Fibroblast of skin of left biceps (primary cell): ENCODE results near the gene FGFRL1.
"Not testable (repeated sequence)": the region's sequence is repeated elsewhere in the genome, so short reads cannot be mapped to it uniquely, and the experiment has no call there.

Experiments
- DNase-seq, 2 experiments: peaks; one replicate each; pipeline ENCODE4 v3.0.0-alpha.2; 2013; ENCODE audit warnings: low read depth in 2 of 2

Gene FGFRL1

DNA sequence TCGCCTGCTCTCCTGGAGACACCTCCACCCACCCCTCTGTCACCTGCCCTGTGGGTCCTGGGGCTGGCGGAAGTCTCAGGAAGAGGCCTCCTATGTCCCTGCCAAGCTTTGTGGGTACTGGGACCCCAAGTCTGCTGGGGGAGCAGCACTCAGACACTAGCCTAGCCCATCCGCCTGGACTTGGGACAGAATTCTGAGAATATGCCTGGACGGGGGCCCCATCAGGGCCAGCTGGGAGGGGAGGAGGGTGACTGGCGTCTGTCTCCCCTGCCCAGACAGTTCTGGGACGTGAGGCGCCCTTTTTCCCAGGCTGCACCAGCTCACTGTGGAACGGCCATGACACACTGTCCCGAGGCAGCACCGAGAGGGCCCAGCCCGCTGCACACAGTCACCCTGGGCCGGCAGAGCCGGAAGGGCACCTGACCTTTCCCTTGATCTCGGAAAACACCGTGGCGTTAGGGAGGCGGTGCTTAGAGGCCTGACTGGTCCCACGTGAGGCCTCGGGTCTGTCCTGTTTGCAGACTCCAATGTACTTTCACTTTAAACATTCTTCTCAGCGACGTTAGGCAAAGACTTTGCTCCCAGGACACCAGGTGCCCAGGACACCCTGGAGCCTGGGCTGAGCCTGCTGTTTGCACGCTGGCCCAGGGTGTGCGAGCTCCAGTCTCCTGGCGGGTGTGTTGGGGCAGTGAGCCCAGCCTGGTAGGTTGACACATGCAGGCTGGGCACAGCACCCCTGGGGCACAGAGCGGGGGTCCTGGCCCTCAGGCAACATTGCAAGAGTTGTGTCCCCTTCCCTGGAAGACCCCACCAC lies 18.9 kb upstream of the FGFRL1 start:
- no peak for DNase-seq

DNA sequence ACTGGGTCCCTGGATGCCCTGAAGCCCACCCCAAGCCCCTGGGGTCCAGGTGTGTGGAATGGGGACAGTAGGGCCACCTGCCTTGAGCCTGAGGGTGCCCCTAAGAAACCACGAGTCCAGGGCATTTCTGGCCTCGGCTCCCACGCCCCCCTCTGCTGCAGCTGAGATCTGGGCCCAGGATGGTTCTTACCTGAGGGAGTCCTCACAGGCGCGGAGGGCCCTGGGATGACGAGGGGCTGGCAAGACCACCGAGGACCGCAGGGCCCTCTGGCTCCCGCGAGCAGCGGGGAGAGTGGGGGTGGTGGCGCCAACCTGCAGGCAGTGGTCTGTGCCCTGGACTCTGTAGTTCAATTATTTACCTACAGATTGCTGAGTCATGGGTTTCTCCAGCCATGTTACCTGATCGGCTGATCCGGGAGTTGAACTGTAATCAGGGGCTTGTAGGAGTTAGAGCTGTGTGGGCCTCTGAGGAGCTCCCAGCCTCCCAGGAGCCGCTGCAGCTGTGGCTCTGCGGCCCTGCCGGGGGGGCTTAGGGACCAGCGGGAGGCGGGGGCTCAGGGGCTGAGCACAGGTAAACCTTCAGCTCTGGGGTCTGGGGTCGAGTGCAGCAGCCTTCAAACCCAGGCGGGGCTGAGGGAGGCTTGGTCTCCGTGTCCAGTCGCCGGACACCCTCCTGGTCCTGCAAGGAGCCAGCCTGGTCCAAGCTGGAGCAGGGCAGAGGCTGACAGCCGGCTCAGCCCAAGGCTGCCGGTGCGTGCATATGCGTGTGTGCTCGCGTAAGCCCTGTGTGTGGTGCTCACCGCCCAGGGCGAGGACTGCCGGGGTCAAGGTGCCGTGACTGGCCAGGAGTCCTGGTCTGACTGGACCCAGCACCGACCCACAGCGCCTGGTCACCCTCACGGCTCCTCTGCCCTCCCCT lies 18.1 kb upstream of the FGFRL1 start, which contains the start of gene SLC26A1:
TSS of gene SLC26A1 (minus strand) at position 294 of the 919 bp plus-strand sequence. CDS start 1,701 bp downstream, outside the sequence.
- DNase-seq, result no peak

DNA sequence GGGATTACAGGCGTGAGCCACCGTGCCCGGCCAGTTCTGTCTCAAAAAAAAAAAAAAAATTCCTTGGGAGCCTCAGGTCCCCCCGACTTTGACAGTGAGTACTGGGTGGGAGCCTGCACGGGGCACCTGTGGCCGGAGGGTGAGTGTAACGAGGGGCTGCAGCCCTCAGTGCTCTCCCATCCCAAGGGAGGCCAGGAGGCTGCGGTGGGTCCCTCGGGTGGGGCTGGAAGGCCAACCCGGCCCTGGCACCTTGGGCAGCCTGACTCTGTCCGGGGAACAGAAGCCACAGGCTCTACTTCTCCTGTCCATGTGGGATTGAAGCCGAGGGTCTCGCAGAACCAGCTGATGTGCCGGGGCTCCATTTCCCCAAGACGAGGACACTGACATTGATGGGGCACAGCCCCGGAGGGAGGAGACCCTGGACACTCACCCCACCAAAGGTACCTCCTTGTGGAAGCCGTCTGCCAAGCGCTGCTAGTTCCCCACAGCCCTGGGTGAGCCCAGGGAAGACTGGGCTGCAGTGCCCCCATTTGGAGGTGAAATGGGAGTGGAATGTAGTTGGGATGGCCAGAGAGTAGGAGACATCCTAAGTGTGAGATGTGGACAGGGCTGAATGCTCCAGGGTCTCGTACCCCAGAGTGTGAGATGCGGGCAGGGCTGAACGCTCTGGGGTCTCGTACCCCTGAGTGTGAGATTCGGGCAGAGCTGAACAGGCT lies 16.0 kb upstream of the FGFRL1 start:
- DNase-seq, result no peak

DNA sequence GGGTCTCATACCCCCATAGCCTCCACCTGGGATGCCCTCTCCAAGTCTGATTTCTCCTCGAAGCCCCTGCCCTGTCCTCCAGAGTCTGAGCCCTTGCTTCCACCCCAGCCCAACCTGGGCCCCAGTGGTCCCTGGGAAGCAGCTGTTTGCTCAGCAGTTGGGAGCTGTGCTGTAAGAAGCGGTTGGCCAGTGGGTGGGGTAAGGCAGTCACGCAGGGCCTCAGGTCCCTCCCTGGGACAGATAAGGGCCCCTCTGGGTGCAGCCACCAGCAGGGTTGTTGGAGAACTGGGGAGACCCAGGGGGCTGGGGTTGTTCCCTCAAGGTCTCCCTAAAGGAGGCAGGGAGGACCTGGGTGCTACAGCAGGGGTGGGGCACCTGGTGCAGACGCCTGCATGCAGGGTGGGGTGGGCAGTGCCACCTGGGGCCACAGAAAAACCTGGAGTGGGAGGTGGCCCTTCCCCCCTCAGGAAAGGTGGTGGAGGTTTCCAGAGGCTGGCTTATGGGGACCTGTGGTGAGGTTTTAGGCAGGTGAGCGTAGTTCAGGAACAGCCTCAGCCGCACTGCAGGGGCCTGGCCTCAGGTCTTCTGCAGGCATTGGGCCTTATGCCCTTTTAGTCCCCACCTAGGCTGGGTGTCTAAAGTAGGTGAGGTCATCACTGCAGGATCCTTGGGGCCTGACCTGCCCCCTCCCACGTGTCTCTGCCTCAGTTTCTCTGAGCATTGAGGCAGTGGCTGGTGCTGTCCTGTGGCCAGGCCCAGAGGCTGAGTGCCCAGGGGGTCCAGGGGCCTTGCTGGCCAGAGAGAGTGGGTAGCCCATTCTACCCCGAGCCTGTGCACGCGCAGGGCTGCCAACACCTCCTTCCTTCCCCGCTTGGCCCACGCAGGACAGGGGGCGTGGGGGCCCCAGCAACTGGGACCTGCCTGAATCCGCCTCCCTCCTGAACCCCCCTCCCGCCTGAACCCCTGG lies 15.1 kb upstream of the FGFRL1 start:
- DNase-seq, result no peak

DNA sequence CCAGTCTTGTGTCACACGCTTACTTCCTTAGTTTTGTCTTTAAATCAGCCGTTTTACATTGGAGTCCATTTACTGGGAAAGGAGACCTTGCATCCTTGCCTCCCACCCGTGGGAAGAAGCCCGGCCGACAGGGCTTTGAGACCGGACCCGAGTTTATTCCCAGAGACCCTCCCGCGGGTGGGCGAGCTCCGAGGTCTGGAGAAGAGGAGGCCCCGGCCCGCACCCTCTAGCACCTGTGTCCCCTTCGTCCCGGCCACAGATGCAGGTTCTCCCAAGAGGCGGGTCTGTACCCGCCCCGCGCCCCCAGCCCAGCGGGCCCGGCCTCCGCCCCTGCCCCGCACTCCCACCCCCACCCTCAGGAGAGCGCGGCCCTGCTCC lies 14.4 kb upstream of the FGFRL1 start:
- DNase-seq, result no peak

DNA sequence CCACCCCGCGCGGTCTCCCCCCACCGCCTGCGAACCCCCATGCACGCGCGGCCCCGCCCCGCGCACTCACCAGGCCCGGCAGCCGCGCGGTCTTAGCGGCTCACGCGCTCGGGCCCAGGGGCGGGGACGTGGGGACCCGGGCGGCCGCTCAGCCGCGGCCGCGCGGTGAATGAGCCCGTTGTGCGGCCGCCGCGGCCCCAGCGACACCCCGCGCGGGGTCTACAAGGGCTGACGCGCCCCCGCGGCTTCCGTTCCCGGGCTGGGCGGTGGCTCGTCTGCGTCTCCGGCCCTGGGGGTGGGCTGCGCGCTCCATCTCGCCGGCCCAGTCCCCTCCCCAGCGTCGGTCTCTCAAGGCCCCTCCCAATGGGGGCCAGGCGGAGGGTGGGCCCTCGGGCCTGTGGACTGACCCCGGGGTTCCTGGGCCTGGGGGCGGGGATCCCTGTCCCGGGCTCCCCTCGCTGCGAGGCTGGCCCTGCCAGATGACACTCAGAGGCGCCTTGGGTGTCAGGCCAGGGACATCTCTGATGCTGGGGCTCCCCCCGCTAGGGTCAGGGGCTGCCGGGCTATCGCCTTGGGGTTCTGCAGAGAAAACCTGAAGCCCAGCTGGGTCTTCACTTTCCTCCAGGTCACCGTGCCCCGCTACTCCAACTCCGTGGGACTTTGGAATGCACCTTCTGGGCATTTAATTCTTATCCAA lies 13.9 kb upstream of the FGFRL1 start:
- no peak for DNase-seq

DNA sequence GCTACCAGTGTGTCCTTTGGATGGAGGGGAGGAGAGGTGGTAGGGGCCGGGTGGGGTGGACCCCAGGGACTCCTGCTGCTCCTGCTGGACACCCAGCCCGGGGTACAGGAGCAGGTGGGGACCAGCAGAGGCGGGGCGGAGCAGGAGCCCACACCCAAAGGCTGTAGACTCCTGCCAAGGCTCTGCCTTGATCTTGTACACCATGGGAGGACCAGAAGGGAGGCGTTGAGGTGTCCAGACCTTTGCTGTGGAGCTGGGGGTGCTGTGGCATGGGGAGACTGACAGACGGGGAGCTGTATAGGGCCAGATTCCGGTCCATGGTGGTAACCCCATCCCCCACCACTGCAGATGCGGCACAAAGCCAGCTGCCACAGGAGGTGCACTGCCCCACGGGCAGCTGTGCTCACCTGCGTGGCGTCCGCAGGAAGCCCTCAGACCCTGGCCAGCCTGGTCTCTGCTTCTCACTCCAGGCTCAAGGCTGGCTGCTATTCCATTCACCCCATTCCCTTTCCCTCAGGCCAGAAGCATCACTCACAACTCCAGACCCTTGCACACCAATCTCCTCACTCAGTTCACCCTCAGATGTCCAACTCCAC lies 13.2 kb upstream of the FGFRL1 start:
- no peak for DNase-seq

DNA sequence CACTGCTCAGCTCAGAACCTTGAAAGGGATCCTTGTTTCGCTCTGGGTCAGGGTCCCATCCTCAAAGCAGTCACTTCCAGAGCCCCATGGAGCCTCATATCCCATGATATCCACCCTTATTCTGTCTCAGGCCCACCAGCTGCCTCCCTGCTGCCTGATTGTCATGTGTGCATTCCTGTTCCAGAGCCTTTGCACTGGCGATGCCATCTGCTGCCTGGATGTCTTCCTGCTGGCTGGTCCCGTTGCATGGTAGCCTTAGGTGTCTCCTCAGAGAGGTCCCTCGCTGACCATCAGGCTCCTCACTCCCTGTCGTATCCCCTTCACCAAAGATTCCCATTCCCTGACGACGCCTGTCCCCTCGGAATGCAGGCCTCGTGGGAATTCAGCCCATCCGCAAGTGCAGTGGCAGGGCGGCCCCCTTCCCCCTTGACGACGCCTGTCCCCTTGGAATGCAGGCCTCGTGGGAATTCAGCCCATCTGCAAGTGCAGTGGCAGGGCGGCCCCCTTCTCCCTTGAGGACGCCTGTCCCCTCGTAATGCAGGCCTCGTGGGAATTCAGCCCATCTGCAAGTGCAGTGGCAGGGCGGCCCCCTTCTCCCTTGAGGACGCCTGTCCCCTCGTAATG lies 12.1 kb upstream of the FGFRL1 start:
- not testable (repeated sequence) for DNase-seq

DNA sequence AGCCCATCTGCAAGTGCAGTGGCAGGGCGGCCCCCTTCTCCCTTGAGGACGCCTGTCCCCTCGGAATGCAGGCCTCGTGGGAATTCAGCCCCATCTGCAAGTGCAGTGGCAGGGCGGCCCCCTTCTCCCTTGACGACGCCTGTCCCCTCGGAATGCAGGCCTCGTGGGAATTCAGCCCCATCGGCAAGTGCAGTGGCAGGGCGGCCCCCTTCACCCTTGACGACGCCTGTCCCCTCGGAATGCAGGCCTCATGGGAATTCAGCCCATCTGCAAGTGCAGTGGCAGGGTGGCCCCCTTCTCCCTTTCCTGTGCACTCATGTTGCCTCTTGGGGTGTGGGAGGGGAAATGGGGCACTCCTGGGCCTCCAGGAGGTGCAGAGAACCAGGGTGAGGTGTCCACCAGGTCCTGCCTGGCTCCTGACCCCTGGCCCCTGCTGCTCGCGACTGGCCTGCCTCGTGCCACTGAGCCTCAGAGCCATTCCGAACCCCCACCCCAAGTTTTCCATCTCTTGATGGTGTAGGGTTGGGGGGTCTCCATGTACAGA lies 11.5 kb upstream of the FGFRL1 start:
- DNase-seq, result no peak

DNA sequence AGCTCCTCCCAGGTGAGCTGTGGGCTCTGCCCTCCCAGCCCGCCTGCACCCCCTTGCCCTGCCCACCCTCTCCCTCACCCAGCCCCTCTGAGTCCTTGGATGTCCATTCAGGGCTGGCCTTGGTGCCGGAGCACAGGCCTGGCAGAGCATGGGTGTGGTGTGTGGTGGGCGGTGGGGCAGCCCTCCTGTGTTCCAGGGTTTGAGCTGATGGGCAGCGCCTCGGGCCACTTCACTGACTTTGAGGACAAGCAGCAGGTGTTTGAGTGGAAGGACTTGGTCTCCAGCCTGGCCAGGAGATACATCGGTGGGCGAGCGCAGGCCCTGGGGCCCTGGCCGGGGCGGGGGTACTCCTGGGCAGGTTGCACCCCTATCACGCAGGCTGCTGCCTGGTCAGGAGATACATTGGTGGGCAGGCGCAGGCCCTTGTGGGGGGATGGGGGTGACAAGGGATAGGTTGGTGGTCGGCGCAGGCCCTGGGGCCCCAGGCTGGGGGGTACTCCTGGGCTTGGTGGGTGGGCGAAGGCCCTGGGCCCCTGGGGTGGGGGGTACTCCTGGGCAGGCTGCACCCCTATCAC lies 10.7 kb upstream of the FGFRL1 start:
- no peak for DNase-seq

DNA sequence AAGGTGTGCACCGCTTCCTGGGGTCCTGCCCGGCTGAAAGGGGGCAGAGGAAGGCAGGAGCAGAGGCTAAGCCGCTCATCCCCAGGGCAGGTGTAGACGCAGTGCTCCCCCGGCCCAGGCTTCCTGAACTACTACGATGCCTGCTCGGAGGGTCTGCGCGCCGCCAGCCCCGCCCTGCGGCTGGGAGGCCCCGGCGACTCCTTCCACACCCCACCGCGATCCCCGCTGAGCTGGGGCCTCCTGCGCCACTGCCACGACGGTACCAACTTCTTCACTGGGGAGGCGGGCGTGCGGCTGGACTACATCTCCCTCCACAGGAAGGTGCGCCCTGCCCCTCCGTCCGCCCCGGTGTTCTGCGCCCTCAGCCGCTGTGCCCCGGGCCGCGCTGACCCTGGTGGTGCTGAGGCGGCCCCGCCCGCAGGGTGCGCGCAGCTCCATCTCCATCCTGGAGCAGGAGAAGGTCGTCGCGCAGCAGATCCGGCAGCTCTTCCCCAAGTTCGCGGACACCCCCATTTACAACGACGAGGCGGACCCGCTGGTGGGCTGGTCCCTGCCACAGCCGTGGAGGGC lies 9.8 kb upstream of the FGFRL1 start:
- no peak for DNase-seq

DNA sequence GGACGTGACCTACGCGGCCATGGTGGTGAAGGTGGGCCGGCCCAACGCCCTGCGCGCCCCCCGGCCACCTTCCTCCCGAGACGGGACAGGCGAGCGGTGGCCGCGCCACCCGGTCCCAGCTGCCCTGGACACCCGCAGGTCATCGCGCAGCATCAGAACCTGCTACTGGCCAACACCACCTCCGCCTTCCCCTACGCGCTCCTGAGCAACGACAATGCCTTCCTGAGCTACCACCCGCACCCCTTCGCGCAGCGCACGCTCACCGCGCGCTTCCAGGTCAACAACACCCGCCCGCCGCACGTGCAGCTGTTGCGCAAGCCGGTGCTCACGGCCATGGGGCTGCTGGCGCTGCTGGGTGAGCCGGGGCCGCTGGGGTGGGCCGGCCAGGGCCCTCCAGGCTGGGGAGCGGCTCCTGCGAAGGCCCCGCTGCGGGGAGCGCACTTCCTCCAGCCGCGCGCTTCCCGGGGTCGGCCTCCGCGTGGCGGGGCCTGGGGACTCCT lies 9.2 kb upstream of the FGFRL1 start:
- DNase-seq, result no peak

DNA sequence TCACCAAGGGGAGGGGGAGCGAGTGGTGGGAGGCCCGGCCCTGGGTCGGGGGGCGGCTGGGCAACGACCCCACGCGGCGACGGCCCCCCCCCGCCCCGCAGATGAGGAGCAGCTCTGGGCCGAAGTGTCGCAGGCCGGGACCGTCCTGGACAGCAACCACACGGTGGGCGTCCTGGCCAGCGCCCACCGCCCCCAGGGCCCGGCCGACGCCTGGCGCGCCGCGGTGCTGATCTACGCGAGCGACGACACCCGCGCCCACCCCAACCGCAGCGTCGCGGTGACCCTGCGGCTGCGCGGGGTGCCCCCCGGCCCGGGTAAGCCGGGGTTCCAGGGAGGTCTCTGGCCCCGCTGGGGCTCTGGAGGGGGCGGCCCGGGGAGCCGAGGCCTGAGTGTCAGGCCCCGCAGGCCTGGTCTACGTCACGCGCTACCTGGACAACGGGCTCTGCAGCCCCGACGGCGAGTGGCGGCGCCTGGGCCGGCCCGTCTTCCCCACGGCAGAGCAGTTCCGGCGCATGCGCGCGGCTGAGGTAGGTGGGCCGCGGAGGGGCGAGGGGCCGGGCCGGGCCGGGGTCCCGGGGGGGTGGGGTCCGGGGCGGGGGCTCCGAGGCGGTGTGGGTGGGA lies 8.7 kb upstream of the FGFRL1 start:
- DNase-seq, result no peak

DNA sequence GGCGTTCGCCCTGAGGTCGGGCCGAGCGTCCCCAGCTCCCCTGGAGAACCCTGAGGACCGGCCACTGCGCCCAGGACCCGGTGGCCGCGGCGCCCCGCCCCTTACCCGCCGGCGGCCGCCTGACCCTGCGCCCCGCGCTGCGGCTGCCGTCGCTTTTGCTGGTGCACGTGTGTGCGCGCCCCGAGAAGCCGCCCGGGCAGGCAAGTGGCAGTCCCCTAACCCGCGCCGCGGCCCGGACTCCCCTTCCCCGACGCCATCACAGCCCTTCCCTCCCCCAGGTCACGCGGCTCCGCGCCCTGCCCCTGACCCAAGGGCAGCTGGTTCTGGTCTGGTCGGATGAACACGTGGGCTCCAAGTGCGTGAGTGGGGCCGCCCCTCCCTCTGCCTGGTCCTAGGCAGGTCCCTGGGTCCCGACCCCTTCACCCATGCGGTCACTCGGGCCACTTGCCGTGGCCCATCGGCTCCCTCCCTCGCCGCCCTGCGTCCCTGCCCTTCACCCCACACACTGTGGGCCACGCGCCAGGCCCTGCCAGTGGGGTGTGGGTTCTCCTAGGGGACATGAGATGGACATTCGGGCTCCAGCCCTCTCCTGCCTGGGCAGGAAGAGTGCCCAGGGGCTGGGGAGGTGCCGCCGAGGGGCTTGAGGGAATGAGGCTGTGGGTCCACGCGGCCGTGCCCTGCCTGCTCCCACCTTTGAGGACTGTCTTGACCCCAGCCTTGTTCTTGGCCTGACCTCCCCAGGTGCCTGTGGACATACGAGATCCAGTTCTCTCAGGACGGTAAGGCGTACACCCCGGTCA lies 8.0 kb upstream of the FGFRL1 start:
- no peak for DNase-seq

DNA sequence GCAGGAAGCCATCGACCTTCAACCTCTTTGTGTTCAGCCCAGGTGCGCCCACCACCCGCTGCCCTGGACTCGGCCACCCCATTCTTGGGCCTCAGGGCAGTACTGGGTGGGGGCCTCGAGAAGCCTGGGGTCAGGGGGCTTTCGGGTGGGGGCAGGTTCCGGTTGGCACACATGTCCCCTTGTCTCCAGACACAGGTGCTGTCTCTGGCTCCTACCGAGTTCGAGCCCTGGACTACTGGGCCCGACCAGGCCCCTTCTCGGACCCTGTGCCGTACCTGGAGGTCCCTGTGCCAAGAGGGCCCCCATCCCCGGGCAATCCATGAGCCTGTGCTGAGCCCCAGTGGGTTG lies 7.4 kb upstream of the FGFRL1 start:
- no peak for DNase-seq

DNA sequence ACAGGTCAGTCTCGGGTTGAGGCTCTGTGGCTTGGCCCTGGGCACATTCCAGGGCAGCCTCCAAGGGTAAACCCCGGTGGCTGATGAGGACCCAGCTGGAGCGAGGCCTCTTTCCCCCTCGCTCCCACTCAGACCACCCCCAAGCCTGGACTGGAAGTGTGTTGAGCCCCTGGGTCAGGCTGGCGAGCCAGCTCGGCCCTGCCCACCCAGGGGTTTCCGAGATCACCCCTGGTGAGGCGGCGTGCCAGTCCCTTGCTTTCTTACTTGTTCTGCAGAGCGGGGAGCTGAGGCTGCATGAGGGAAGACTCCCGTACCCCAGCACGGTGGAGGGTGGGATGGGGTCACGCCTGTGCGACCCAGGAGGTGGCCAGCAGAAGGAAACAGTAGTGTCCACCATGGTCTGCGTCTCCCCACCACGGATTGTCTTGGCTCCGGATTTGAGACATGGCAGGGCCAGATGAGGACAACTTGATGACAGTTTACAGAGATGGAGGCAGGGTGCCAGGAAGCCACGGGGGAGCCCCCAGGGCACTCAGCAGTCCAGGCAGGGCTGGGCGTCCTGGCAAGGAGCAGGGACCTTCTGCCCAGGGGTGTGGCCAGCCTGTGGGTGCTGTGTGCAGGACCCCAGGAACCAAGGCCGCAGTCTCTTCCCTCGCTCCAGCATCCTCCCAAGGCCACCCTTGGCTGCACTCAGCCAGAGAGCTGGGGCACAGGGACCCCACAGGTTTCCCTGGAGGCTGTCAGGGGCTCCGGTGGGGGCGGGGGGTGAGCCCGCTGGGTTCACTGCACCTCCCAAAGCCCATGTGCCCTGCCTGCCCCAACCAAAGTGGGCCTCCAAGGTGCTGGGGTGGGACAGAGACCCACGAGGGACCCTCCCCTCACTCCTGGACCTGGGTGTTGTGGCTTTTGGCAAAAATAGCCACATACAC lies 6.6 kb upstream of the FGFRL1 start:
- no peak for DNase-seq
